ENCODE measurements around the gene PSAP.

The PSAP gene

GRCh38 chr10:71844084-71844483, 7.0 kb downstream of the PSAP start:
- DNase-seq, result no peak

DNA sequence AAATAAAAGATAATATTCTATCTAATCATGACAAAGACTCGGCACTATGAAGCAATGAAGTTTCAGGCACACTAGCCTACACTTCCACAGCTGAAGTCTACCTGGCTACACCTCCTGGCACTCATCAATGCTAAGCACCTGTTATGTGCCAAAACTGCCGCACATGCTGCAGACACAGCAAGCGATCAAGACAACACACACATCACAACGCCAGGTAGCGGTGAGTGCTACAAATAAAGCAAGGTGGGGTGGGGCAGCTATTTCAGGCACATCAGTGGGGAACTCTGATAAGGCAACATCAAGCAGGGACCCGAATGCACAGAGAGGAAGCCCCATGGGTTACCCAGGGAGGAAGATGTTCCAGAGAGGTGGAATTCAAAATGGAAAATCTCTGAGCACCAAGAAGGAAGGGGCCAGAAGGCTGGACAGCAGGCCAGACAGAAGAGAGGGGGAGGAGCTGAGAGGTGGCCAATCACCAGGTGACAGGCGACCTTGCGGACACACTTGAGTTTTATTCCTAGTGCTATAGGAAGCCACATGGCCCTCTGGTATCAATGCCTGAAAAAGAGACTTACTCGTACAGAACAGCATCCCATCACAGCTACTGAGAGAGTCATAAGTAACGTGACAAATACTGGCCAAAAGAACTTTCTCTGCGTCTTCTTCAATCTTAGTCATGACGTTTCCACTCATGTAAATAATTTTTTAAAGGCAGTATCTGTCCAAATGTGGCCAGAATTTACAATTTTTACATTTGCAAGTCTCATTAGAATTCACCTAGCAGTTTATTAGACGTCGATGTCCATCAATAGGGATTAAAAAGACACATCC, 8.0 kb downstream of the PSAP start:
- DNase-seq, result no peak

DNA sequence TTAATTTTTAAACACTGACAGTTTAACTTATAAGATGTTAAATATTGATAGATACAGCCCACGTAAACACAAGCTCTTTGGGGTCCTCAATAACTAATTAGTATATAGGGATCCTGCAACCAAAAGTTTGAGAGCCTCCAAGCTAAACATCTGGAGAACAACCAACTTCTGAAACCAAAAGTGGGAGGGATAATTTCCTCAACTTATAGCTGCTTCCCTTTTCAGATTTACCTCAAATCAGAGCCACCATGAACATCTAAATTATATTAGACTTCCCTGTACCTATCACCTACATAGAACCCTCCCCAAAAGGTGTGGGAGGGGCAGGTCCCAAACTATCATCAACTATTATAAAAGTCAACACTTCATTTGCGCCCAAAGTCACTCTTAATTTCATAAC, 8.6 kb downstream of the PSAP start:
- DNase-seq, result no peak

DNA sequence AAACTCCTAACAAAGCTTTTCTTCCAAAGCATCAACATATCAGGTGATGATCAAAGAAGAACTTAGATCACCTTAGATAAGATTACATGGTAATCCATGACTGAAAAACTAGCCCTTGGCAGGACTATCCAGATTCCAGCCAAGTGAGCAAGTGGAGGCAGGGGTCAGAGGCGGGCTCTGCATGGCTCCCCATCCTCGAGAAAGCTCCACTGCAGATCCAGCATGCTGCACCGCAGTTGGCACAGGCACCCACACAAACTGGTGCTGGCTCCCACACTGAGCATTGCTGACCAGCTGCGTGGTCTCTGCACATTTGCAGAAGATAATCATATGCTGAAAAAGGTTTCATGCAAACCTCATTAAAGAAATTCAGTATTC, 10.1 kb downstream of the PSAP start:
- DNase-seq, result no peak

DNA sequence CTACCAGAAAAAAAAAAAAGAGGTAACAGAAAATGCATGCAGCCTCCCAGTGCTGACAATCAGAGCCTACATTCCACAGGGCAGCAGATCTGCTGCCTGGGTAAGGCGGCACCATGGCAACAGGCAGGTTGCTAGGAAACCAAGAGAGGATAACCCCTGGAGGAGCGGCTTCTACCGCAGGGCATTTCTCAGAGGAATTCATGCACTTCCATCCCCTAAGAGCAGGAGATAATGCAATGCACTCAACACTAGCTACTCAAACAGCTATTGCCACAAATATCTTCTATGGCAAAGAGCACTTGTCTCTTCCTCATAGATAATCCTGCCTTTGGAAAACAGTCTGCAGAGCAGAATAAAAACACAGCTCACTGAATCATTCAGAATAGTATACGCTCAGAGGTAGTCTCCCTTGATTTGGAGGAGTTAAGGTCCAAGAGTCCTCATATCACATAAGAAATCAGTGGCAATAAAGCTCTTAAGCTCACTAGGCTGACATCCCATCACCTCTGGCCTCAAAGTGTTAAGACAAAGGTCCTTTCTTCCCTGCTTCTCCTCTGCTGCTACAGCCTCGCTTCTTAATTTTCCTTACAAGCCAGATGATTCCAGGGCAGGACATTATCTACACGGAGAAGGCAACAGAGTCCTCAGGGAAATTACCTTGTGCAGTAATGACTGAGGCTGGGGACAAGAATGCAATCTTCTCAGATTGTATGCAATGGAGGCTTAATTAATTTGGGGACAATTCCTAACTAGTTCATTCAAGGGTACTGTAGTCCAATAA, 10.7 kb downstream of the PSAP start:
- no peak for DNase-seq

- DNase-seq, result no peak
Measured at GRCh38 chr10:71838264-71839211, 12.5 kb downstream of the PSAP start.

DNA sequence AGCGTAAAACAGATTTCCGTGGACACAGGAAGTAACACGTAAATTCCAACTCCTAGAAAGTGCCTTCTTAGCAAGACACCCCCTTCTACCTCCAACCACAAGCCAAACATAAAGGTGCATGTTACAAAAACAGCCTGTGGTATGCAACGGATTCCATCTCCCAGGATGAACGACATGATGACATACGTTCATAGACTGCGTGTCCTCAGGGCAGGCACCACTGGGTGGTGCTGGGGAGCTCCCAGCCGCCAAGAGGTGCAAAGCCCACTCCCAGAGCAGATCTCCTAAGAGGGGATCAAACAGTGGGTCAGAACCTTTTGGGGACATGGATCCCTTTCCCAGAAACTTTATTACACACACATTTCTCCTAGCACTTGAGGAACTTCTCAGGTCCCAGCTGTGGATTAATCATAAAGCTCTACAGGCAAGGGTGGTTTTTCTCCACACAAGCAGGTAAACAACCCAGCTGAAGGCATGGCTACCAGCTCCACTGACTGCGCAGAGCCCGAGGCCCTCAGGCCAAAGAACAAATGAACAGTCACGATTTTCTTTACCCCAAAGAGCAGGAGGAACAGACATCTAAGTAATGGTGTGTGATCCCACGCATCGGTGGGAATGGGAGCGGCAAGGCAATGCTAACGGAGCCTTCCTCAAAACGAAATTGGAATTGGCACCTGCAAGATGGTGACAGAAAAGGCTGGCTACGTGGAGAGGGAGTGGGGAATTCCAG, 13.8 kb downstream of the PSAP start:
- no peak for DNase-seq

- no peak for DNase-seq
Measured at GRCh38 chr10:71836596-71836974, 14.5 kb downstream of the PSAP start.

GRCh38 chr10:71835671-71836595, 15.1 kb downstream of the PSAP start:
- no peak for DNase-seq

DNA sequence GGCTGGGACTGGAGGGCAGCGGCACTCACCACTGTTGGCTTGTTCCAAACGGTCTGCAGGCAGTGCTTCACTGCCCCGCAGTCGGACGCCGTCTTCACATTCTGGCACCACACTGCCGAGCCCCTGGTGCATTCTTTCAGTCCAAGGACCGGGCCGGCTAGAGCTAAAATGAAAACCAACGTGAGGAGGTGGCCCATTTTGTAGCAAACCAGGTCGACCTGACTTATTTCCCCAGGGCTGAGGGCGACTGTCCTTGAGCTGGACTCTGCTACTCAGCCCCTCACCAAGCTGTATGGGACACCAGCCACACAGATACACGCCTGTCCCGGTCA, 16.7 kb downstream of the PSAP start:
- DNase-seq, result no peak

DNA sequence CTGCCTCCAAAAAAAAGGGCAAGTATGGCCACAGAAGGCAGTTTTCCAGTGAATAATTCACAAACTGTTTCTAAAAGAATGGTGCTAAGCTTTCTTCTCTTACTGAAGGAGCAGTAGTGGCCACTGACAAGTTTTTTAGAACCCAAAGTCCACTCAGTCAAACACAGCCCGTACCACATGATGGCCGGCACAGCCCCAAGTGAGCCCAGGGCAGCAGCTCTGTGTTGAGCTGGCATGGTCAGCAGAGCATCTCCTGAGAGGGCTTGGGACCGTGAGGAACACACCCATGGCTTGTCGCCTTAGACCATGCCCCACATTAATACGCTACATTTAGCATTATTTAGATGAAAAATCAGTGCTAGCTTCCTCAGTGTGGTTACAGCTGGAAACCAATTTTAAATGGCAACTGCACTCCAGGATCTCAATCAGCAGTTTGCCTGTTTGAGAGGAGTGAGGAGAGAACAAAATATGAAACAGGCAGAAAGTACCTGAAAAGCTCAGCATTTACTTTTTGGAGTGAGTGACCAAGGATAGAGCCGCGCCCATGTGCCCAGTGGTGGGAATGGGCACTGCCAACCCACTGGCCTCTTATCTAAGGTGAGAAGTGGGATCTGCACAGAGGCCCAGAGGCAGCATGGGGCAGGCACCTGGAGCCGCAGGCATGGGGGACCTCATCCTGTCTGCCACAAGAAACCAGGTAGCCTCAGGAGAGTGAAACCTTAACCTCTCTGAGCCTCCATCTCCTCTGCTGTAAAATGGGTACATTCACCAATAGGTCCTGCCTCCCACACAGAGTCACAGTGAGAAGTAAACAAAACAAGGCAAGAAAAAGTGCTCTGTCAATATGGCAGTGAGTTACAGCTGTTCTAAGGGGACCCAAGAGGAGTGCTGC, 17.4 kb downstream of the PSAP start:
- DNase-seq, result no peak

DNA sequence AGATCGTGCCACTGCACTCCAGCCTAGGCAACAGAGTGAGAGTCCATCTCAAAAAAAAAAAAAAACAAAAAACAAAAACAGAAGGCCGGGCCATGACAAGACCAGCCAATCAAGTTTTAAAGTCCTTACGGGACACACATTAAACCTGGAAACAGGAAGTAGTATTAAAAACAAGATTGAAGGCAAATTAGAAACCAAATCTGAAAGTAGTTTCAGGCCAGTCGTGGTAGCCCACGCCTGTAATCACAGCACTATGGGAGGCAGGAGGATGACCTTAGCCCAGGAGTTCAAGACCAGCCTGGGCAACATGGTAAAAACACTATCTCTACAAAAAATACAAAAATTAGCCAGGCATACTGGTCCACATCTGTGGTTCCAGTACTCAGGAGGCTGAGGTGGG, 18.1 kb downstream of the PSAP start:
- no peak for DNase-seq

DNA sequence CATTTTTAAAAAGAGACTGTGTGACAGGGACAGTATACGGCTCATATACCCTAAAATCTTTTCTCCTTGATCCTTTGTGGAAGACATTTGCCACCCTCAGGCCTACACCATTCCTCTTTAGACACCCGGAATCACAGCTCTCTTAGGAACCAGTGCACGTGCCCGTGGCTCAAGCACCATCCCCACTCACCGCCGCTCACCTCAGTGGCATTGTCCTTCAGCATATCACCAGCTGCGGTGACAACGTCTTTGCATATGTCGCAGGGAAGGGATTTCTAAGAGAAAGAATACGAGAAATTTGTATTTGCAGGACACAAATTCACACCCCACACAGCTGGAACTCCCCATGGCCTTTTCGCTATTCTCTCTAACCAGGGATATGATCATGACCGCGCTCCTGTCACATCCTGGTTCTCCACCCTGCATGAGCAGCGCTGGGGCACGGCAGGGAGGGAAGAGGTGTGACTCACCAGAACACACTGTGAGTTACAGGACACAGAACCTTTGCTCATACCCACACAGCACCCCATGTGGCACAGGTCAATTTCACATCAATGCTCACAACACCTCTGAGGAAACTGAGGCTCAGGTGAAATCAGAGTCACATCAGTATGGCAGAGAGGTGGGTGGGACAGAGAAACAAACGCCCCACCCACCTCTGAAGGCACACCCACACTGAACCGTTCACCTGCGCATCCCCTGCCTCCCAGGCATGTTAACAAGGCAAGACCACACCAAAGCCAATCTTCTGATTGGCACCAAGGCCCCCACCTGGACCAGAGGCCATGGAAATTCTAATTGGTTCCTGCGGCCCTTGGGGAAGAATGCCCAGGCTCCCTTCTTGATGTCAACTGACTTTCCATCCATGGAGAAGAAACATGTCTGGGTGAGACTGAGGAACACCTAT, 19.2 kb downstream of the PSAP start:
- DNase-seq, result no peak

DNA sequence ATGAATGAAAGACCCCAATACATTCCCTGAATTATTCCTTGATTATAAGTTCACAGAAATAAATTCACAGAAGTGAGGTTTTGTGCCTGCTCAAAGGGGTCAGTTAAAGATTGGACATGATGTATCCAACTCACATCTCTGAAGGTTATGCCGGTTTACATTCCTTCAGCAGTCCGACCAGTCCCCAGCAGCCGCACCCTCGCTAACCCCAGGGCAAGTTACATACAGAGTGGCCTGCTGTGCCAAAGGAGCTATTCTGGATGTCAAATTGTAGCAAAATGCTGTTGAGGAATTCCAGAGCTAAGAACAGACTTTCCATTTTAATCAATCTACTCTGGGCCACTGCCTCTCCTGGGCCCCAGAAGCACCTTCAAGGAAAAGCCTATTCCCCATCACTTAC, 20.3 kb downstream of the PSAP start:
- DNase-seq, result no peak

- DNase-seq, result no peak
Measured at GRCh38 chr10:71829896-71830295, 21.2 kb downstream of the PSAP start.

DNA sequence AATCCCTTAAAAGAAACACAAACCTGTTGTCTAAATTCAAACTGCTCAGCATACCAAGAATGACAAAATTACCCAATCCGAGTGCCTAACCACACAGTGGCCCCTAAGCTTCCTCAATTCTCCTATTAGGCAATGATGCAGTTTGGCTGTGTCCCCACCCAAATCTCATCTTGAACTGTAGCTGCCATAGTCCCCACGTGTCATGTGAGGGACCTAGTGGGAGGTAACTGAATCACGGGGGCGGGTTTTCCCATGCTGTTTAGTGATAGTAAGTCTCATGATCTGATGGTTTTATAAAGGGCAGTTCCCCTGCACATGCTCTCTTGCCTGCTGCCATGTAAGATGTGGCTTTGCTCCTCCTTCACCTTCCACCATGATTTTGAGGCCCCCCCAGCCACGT, 21.9 kb downstream of the PSAP start:
- DNase-seq, result no peak

DNA sequence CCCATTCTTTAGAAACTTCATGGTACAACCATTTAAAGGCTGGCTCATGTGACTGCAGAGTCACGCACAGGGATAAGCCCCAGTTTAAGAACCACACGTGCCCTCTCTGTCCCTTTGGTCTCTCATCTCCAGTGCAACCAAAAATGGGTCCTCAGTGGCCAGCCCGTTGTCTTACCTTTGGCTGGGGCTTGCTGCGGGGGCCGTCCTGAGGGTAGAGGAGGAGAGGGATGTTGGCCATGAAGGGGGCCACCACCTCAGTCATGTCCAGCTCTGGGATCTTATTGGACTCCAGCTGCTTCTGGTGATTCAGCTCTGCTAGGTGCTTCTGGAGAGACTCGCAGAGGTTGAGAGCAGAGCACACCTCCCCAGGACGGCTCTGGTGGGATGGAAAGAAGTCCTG, 22.3 kb downstream of the PSAP start:
- DNase-seq, result no peak

- DNase-seq, result no peak
Measured at GRCh38 chr10:71827852-71828251, 23.2 kb downstream of the PSAP start.

DNA sequence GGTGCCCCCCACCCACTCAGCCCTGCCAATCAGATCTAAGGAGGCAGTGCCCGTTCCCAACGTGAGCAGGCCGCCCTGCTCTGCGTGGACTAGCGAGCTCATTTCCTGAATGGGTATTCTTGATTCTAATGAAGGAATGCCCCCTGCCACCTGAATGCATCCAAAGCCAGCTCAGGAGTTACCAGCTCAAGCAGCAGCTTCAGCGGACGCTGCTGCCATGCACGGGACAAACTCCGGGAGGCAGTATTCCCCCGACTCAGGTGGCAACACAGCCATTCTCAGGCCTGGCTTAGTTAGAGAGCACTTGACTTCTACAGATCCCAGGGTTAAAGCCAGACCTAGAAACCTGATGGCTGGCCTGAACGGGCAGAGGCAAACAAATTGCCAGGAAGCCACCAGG, 25.8 kb downstream of the PSAP start:
- DNase-seq, result no peak

Data from activated T-cell treated with anti-CD3 and anti-CD28 coated beads, Interleukin-2, amount 50 U/mL, for 1 hour (primary cell).